Prostate gland (tissue), 2 donors: Measurements from ENCODE around the gene NRXN2. TPM values are rescaled to one million over a fixed set of nuclear protein-coding genes. Genes with fewer than 3 reads are reported as not detected.

ENCODE experiments used
- DNase-seq: peaks from one replicate; pipeline ENCODE4 v3.0.0-alpha.2; 2019; ENCODE audit warnings: low spot score
- H3K27ac ChIP-seq, 2 donors: fragments of 200-600 bp; sonication (generic); 2 replicates each; pipeline ENCODE4 v1.5.1; 2017 to 2019
- H3K27me3 ChIP-seq: fragments of 200-600 bp; sonication (generic); replicated peaks from 2 replicates; pipeline ENCODE4 v1.5.1; 2019; ENCODE audit not compliant: insufficient read depth
- H3K36me3 ChIP-seq, 2 donors: fragments of 200-600 bp; sonication (generic); 1 replicate in 1 of 2; 2 replicates in 1 of 2; pipeline versions ENCODE4 v1.5.1 to v1.8.1; 2017 to 2019
- H3K4me1 ChIP-seq: fragments of 200-600 bp; sonication (generic); replicated peaks from 2 replicates; pipeline ENCODE4 v1.5.1; 2019
- H3K4me3 ChIP-seq, 2 donors: fragments of 200-600 bp; sonication (generic); 2 replicates each; pipeline ENCODE4 v1.5.1; 2017 to 2019
- H3K9me3 ChIP-seq: fragments of 200-600 bp; sonication (generic); 2 replicates; pipeline ENCODE4 v1.5.1; 2017
- CTCF ChIP-seq, 4 experiments: fragments of 200-600 bp in 2 of 4; fragments of 450-650 bp in 2 of 4; sonication (generic) in 2 of 4; IDR thresholded peaks; 1 replicate in 3 of 4; 2 replicates in 1 of 4; pipeline ENCODE4 v1.5.1; 2016 to 2019; ENCODE audit warnings: antibody characterized with exemption in 4 of 4, mild to moderate bottlenecking in 2 of 4, moderate library complexity in 2 of 4
- POLR2A ChIP-seq: fragments of 450-650 bp; IDR thresholded peaks from one replicate; pipeline ENCODE4 v1.6.1; 2016; ENCODE audit warnings: antibody characterized with exemption, mild to moderate bottlenecking
- POLR2AphosphoS5 ChIP-seq: sonication (generic); formaldehyde crosslinking; IDR thresholded peaks from one replicate; pipeline ENCODE4 v1.6.1; 2017; ENCODE audit warnings: antibody characterized with exemption
- WGBS: methylation state at CpG from one replicate; pipeline ENCODE4 v1.1.5; 2018; 5-methylcytosine and 5-hydroxymethylcytosine counted together
- intact Hi-C: fragments of 100-400 bp; cut with DNase I; formaldehyde crosslinking; loops from one replicate; pipeline ENCODE4 v1.14.2; 2022
- total RNA-seq, 2 donors: library from RNA; depleted of rRNA; stranded (reverse); fragments of >200 nt; gene quantifications; one replicate each; pipeline ENCODE4 v1.1.0, GENCODE V29; 2016

Gene NRXN2
- total RNA-seq, 2 donors from 2014 or later: 0.46 to 26.8 TPM

GRCh38 chr11:64602466-64603070 lies 120.4 kb downstream of the NRXN2 start:
- intact Hi-C loops: no loop called here
- WGBS: 95% methylated on average over 3 of the region's 10 CpGs

DNA sequence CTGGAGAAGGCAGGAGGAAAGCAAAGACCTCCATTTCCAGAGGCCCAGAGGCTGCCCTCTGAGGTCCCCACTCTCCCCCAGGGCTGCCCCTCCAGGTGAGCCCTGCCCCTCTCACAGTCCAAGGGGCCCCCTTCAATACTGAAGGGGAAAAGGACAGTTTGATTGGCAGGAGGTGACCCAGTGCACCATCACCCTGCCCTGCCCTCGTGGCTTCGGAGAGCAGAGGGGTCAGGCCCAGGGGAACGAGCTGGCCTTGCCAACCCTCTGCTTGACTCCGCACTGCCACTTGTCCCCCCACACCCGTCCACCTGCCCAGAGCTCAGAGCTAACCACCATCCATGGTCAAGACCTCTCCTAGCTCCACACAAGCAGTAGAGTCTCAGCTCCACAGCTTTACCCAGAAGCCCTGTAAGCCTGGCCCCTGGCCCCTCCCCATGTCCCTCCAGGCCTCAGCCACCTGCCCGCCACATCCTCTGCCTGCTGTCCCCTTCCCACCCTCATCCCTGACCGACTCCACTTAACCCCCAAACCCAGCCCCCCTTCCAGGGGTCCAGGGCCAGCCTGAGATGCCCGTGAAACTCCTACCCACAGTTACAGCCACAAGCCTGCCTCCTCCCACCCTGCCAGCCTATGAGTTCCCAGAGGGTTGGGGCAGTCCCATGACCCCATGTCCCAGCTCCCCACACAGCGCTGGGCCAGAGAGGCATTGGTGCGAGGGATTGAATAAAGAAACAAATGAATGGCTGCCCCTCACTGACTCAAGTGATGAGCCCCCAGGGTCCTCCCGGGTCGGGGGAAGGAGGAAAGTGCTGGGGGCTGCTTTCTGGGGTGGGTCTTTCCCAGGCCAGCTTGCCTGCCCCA lies 121.2 kb downstream of the NRXN2 start:
- WGBS: 88% methylated on average over 12 of the region's 12 CpGs
- no peaks in the 10 kb centered on the region for H3K27me3 ChIP-seq

More at GRCh38 chr11:64602466-64603070, 120.4 kb downstream of the NRXN2 start:
- H3K4me1 ChIP-seq: no peaks in the 10 kb centered on the region
- H3K27me3 ChIP-seq: no peaks in the 10 kb centered on the region
- TF ChIP-seq CTCF (IDR thresholded peaks at IDR 0.05): no peak
- TF ChIP-seq POLR2AphosphoS5: no peak
- no peak for TF ChIP-seq POLR2A
- no peak overlapping the region for H3K4me3 ChIP-seq
- no peaks in the 10 kb centered on the region for H3K9me3 ChIP-seq
- no peak for DNase-seq
- H3K27ac ChIP-seq: no peak overlapping the region
- H3K36me3 ChIP-seq: no peaks in the 10 kb centered on the region

GRCh38 chr11:64600281-64600992 lies 122.6 kb downstream of the NRXN2 start:
- Histone ChIP-seq H3K27ac (no peak overlapping the region), H3K9me3 (no peaks in the 10 kb centered on the region), H3K4me3 (no peak overlapping the region), H3K36me3 (no peaks in the 10 kb centered on the region), H3K4me1 (no peaks in the 10 kb centered on the region), H3K27me3 (no peaks in the 10 kb centered on the region)
- 90% methylated on average over 13 of the region's 19 CpGs for WGBS
- DNase-seq: no peak
- TF ChIP-seq POLR2A (no peak), POLR2AphosphoS5 (no peak), CTCF (IDR thresholded peaks at IDR 0.05) (no peak)
- intact Hi-C loops: no loop called here

More for the DNA sequence above, 121.2 kb downstream of the NRXN2 start:
- Histone ChIP-seq H3K4me1 (no peaks in the 10 kb centered on the region), H3K27ac (no peak overlapping the region), H3K4me3 (no peak overlapping the region), H3K36me3 (no peaks in the 10 kb centered on the region), H3K9me3 (no peaks in the 10 kb centered on the region)
- TF ChIP-seq POLR2A (no peak), POLR2AphosphoS5 (no peak), CTCF (IDR thresholded peaks at IDR 0.05) (no peak)
- DNase-seq: no peak
- intact Hi-C loops: no loop called here

- Histone ChIP-seq H3K36me3 (no peaks in the 10 kb centered on the region), H3K27me3 (no peaks in the 10 kb centered on the region), H3K9me3 (no peaks in the 10 kb centered on the region), H3K4me3 (no peak overlapping the region), H3K4me1 (no peaks in the 10 kb centered on the region), H3K27ac (no peak overlapping the region)
- DNase-seq: no peak
- TF ChIP-seq POLR2A (no peak), POLR2AphosphoS5 (no peak), CTCF (IDR thresholded peaks at IDR 0.05) (no peak)
- 82% methylated on average over 16 of the region's 17 CpGs for WGBS
- intact Hi-C loops: no loop called here
Observed at GRCh38 chr11:64599698-64600211, 123.2 kb downstream of the NRXN2 start.
